PC-3 (cell line): Measurements from ENCODE around the gene GMDS.

Experiments used
- EZH2phosphoT487 ChIP-seq: fragments of 300-600 bp; sonication (generic); IDR thresholded peaks from 2 replicates; pipeline ENCODE4 v1.6.1; 2018; ENCODE audit warnings: mild to moderate bottlenecking, antibody characterized with exemption, low read length, borderline replicate concordance
- TF ChIP-seq, protein P1 (sequence below): fragments of 300-600 bp; sonication (generic); conservative IDR thresholded peaks from 2 replicates; pipeline ENCODE4 v1.5.1; 2017; ENCODE audit warnings: antibody characterized with exemption, low read depth, mild to moderate bottlenecking, low read length

DNA sequence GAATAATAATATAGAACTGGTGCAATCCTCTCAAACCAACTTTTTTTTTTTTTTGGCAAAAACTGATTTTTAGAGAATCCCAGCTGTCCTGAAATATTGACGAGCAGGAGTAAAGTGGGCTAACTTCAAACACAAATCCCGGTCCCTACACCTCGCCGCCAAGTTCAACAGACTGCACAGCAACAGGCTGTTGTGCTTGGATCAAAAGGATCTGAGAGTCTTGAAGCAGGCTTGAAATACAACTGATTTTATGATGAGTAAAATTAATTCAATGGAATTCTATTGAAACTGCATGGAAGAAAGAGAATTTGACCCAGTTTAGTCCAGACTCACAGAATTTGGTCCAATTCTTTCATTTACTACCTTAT, 463.6 kb downstream of the GMDS start:
- TF ChIP-seq, protein P1, sequence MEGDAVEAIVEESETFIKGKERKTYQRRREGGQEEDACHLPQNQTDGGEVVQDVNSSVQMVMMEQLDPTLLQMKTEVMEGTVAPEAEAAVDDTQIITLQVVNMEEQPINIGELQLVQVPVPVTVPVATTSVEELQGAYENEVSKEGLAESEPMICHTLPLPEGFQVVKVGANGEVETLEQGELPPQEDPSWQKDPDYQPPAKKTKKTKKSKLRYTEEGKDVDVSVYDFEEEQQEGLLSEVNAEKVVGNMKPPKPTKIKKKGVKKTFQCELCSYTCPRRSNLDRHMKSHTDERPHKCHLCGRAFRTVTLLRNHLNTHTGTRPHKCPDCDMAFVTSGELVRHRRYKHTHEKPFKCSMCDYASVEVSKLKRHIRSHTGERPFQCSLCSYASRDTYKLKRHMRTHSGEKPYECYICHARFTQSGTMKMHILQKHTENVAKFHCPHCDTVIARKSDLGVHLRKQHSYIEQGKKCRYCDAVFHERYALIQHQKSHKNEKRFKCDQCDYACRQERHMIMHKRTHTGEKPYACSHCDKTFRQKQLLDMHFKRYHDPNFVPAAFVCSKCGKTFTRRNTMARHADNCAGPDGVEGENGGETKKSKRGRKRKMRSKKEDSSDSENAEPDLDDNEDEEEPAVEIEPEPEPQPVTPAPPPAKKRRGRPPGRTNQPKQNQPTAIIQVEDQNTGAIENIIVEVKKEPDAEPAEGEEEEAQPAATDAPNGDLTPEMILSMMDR: no peak
- TF ChIP-seq EZH2phosphoT487: no peak
